Measurements from ENCODE around the gene TIMM13.

TIMM13 gene

DNA sequence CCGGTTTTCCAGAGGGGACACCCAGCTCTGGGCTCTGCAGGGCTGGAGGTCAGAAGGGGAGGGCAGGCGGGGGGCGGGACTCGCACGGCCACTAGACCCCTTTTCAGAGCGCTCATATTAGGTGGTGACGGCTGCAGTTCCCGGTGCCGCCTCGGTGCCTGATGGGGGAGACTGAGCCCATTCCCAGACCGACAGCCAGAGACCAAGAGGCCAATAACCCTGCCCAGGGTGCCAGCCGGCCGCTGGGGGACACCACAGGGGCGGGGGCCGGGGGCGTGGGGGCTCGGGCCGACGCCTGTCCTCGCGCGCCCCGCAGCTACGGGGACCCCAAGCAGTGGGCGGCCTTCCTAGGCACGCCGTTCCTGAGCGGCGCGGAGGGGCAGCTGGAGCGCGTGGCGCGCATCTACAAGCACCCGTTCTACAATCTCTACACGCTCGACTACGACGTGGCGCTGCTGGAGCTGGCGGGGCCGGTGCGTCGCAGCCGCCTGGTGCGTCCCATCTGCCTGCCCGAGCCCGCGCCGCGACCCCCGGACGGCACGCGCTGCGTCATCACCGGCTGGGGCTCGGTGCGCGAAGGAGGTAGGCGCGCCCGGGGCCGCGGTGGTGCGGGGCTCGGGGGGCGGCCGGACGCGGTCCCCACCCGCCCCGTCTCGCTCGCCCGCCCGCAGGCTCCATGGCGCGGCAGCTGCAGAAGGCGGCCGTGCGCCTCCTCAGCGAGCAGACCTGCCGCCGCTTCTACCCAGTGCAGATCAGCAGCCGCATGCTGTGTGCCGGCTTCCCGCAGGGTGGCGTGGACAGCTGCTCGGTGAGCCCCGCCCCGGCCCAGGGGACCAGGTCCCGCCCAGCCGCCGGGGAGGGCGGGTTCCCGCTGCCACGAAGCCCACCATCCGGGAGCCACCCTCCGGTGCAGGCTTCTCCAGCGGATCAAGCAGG lies 2.4 kb downstream of the TIMM13 start:
- TF ChIP-seq ZFX (IDR thresholded peaks at IDR 0.05): no peak
- TF ChIP-seq, protein P1, sequence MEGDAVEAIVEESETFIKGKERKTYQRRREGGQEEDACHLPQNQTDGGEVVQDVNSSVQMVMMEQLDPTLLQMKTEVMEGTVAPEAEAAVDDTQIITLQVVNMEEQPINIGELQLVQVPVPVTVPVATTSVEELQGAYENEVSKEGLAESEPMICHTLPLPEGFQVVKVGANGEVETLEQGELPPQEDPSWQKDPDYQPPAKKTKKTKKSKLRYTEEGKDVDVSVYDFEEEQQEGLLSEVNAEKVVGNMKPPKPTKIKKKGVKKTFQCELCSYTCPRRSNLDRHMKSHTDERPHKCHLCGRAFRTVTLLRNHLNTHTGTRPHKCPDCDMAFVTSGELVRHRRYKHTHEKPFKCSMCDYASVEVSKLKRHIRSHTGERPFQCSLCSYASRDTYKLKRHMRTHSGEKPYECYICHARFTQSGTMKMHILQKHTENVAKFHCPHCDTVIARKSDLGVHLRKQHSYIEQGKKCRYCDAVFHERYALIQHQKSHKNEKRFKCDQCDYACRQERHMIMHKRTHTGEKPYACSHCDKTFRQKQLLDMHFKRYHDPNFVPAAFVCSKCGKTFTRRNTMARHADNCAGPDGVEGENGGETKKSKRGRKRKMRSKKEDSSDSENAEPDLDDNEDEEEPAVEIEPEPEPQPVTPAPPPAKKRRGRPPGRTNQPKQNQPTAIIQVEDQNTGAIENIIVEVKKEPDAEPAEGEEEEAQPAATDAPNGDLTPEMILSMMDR (conservative IDR thresholded peaks at IDR 0.05): no peak
- H3K27ac ChIP-seq: no peak overlapping the region

DNA sequence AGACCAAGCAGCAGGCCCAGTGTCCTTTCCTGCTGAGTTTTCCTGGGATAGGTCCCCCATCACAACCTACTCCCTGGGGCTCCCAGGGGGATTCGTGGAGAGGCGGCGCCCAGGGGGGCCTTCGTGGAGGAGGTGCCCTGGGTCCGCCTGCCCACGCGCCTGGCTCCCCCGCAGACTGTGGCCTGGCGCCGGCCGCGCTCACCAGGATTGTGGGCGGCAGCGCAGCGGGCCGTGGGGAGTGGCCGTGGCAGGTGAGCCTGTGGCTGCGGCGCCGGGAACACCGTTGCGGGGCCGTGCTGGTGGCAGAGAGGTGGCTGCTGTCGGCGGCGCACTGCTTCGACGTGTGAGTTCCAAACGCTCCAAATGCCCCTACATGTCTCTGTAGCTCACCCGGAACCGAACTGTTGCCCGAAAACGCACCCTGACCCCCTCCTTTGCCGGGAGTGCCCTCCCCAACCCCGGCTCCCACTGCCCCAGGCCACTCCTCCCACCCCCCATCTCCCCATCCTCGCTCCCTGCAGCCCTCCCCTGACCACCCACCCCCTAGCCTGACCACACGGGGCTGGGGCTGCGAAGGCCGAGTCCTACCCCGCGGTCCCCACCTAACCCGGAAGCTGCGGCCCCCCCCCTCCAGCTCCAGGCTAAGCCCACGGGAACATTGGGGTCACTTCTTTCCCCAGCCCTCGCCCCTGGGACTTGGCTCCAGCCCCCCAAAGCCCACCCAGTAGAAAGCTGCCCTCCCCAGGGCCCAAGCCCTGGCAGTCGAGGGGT lies 3.3 kb downstream of the TIMM13 start:
- TF ChIP-seq, protein P1 (conservative IDR thresholded peaks at IDR 0.05): no peak
- no peak for TF ChIP-seq ZFX (IDR thresholded peaks at IDR 0.05)
- no peak overlapping the region for H3K27ac ChIP-seq

DNA sequence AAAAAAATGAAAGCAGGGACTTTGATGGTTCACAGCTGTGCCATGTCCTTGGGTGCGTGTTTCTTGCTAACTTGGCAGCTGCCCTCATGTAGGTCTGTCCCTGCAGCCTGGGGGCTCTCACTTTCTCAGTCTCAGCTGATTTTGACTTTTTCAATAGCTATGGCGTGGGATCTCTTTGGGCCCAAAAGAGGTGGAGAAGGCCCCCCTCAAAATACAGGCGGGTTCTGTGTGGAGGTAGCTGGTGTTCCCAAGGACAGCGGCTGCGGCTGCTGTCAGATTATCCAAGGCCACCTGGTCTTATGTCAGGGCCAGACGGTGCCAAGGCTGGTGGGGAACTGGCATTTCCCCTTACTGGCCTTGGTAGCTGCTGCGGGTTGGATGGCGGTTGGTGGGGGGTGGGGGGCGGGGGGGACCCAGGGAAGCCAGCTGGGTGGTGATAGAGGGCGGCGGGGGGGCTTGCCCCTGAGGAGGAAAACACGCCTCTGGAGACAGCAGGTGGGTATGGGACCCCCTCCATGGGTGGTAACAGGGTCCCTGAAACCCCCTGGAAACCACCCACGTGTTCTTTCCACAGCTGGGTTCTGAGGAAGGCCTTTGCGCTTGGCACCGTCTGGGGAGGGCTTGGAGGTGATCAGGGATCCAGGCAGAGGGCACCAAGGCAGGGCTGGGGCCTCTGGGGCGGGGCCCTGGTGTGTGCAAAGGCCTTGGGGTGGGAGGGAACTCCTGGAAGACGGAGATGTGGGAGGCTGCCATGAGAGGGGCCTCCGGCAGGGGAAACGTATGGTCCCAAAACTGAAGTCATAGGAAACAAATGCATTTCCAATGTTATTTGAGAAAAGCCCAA lies 4.1 kb downstream of the TIMM13 start:
- no peak overlapping the region for H3K27ac ChIP-seq
- TF ChIP-seq ZFX (IDR thresholded peaks at IDR 0.05): no peak
- TF ChIP-seq, protein P1 (conservative IDR thresholded peaks at IDR 0.05): no peak

DNA sequence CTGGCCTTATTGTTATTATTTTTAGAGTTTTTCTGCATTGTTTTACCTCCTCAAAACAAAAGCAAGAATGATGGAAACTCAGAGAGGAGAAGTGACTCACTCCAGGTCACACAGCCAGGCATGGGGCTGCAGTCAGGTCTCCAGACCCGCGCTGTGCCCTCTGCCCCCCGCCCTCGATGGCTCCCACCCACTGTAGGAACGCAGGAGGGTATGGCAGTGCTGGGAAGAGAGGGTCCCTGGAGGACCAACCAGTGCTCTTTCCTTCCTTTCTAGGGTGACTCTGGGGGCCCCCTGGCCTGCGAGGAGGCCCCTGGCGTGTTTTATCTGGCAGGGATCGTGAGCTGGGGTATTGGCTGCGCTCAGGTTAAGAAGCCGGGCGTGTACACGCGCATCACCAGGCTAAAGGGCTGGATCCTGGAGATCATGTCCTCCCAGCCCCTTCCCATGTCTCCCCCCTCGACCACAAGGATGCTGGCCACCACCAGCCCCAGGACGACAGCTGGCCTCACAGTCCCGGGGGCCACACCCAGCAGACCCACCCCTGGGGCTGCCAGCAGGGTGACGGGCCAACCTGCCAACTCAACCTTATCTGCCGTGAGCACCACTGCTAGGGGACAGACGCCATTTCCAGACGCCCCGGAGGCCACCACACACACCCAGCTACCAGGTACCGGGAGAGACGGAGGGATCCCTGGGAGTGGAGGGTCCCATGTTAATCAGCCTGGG lies 5.6 kb downstream of the TIMM13 start:
- H3K27ac ChIP-seq: no peak overlapping the region
- TF ChIP-seq, protein P1 (conservative IDR thresholded peaks at IDR 0.05): no peak
- TF ChIP-seq ZFX (IDR thresholded peaks at IDR 0.05): no peak

DNA sequence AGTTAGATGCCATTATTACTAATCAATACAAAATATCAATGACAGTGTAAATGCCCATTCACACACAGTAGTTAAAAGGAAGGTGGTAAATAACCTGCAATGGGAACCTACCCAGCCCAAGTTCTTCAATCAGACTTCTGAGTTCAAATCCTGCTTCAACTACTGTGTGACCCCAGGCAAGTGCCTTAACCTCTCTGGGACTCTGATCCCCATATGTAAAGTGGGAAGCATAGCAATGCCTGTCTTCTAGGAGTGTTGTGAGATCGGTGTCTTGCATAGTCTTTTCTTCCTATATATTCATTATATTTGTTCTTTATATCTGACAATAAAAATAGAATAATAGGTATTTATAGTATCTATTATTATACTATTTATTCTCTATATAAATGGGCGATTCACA lies 6.9 kb downstream of the TIMM13 start:
- H3K27ac ChIP-seq: no peak overlapping the region
- TF ChIP-seq ZFX (IDR thresholded peaks at IDR 0.05): no peak
- TF ChIP-seq, protein P1 (conservative IDR thresholded peaks at IDR 0.05): no peak

DNA sequence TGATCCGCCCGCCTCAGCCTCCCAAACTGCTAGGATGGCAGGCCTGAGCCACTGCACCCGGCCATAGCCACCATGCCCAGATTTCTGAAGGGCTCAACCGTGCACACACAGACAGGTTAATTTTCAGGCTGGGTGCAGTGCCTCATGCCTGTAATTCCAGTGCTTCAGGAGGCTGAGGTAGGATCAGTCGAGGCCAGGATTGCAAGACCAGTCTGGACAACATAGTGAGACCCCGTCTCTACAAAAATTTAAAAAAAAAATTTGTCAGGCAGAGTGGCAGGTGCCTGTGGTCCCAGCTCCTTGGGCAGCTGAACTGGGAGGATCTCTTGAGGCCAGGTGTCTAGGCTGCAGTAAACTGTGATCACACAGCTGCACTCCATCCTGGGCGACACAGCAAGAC lies 7.6 kb downstream of the TIMM13 start:
- H3K27ac ChIP-seq: no peak overlapping the region
- TF ChIP-seq ZFX (IDR thresholded peaks at IDR 0.05): no peak
- TF ChIP-seq, protein P1 (conservative IDR thresholded peaks at IDR 0.05): no peak

Measured in C4-2B (cell line).